Adipose tissue (tissue), 3 donors: Measurements from ENCODE around the gene SLC2A9. TPM values are rescaled to one million over a fixed set of nuclear protein-coding genes. Genes with fewer than 3 reads are reported as not detected.
"Not testable (repeated sequence)": the region's sequence is repeated elsewhere in the genome, so short reads cannot be mapped to it uniquely, and the experiment has no call there.

Source experiments
- H3K27ac ChIP-seq: one replicate; pipeline ENCODE4 v1.5.1; 2013; ENCODE audit warnings: low read depth, low read length
- WGBS, 3 donors: extraction: QIAGEN DNeasy Blood & Tissue Kit; methylation state at CpG; one replicate each; pipeline ENCODE4 v1.1.7; 2013; 5-methylcytosine and 5-hydroxymethylcytosine counted together
- polyA plus RNA-seq, 3 donors: library from polyadenylated mRNA; stranded (reverse); fragments of 200-250 nt; gene quantifications; one replicate each; pipeline ENCODE4 v1.2.3, GENCODE V29; 2013
- donor health status: healthy with polysubstance abuse.
- donor health status: Bipolar disorder and iron deficiency.
- donor health status: healthy.

SLC2A9 gene
- polyA plus RNA-seq, 3 donors, result 2.0 to 6.5 (median 2.5) TPM

GRCh38 chr4:9983211-9983610 is 38.1 kb downstream of the SLC2A9 start:
- no peak overlapping the region for H3K27ac ChIP-seq
- 77 to 90% (median 90%) methylated on average over 6 of the region's 6 CpGs for WGBS, 3 donors

DNA sequence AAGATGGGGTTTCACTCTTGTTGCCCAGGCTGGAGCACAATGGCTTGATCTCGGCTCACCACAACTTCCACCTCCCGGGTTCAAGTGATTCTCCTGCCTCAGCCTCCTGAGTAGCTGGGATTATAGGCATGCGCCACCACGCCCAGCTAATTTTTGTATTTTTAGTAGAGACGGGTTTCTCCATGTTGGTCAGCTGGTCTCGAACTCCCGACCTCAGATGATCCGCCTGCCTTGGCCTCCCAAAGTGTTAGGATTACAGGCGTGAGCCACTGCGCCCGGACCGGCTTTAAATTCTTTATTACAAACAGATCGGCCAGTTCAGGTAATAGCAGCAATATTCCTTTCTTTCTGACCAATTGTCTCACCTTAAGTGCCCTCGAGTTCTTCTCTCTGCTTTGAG is 39.4 kb downstream of the SLC2A9 start:
- not testable (repeated sequence) for H3K27ac ChIP-seq
- 92 to 96% (median 95%) methylated on average over 14 of the region's 14 CpGs for WGBS, 3 donors

DNA sequence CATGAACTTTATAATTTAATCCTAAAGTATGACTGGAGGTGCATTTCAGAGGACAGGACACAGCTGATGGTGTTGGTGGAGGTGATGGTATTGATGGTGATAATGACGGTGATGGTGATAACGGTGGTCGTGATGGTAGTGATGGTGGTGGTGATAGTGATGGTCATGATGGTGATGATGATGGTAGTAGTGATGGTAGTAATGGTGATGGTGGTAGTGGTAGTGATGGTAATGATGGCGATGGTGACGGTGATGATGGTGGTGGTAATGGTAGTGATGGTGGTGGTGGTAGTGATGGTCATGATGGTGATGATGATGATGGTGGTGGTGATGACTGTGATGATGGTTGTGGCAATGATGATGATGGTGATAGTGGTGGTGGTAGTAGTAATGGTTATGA is 40.4 kb downstream of the SLC2A9 start:
- WGBS, 3 donors, result 91 to 99% (median 96%) methylated on average over 5 of the region's 5 CpGs
- H3K27ac ChIP-seq, result no peak overlapping the region

DNA sequence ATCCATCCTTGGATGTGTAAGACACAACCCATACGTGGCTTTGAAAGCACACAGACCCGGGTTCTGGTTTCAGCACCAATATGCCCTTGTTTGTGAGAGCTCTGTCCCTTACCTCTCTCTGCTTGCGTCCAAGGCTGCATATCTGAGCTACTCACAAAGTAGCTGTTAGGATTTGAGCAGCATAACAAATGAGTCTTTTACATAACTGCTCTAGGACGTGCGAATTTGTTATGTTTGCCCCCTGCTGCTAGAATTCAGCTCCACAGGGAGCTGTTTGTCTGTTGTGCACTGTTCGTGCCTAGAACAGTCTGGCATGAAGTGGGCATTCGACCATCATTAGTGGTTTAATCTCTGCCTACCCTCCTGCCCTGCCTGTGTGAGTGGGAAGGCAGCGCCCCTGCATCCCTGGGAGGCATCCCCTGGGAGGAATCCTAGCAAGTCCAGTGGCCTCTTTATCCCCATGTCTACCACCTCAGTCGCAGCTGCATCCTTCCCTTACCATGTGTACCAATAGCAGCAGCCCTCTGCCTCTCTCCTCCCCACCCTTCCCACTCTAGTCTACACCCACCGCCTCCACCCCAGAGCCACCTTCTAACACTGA is 42.1 kb downstream of the SLC2A9 start:
- WGBS, 3 donors, result 42 to 69% (median 69%) methylated on average over 9 to 10 of the region's 10 CpGs
- H3K27ac ChIP-seq, result no peak overlapping the region

DNA sequence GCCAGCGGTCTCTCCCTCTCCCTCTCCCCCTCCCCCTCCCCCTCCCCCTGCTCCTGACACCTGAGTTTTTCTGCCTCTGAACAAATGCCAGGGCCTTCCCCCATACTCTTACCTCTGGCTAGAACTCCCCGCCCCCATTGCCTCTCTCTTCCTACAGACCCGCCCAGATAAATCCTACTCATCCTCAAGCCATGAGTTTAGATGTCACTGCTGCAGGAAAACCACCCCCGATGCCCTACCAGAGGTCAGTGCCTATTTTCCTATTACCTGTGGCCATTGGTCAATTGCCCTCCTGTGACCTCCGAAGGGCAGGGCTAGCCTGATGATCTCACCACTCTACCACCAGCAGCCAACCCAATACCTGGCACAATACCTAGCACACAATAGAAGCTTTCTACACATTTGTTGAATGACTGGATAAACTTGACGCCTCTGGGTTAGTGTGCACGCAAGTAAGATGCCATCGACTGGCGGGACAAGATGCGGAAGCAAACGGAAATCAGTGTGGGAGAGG is 43.7 kb downstream of the SLC2A9 start:
- WGBS, 3 donors, result 58 to 94% (median 77%) methylated on average over 11 of the region's 11 CpGs
- H3K27ac ChIP-seq, result no peak overlapping the region

- 84 to 92% (median 86%) methylated on average over 2 of the region's 2 CpGs for WGBS, 3 donors
- no peak overlapping the region for H3K27ac ChIP-seq
Observed at GRCh38 chr4:9976781-9977180, 44.5 kb downstream of the SLC2A9 start.

GRCh38 chr4:9976293-9976692 is 45.0 kb downstream of the SLC2A9 start:
- H3K27ac ChIP-seq, result no peak overlapping the region
- WGBS, 3 donors, result 74 to 87% (median 80%) methylated on average over 1 of the region's 1 CpG

DNA sequence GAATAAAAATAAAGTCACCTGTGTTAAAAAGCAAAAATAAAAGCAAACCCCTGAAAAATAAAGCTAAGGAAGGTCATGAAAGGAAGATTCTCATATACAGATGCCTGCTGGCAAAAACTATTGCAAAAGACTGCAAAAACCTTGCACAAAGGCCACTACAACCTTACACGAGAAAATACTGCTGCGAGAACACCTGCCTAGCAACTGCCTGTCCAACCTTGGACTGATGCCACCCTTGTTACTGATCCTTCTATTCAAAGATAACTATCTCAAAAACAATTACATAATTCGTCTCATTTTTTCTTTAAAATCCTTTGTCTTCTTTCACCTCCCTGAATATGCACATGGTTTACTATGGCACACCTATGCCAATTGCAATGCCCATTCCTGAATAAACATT is 49.6 kb downstream of the SLC2A9 start:
- WGBS, 3 donors, result 56 to 87% (median 74%) methylated on average over 3 of the region's 3 CpGs
- no peak overlapping the region for H3K27ac ChIP-seq

- WGBS, 3 donors, result 80 to 95% (median 91%) methylated on average over 6 of the region's 6 CpGs
- no peak overlapping the region for H3K27ac ChIP-seq
Observed at GRCh38 chr4:9970399-9971011, 50.8 kb downstream of the SLC2A9 start.

DNA sequence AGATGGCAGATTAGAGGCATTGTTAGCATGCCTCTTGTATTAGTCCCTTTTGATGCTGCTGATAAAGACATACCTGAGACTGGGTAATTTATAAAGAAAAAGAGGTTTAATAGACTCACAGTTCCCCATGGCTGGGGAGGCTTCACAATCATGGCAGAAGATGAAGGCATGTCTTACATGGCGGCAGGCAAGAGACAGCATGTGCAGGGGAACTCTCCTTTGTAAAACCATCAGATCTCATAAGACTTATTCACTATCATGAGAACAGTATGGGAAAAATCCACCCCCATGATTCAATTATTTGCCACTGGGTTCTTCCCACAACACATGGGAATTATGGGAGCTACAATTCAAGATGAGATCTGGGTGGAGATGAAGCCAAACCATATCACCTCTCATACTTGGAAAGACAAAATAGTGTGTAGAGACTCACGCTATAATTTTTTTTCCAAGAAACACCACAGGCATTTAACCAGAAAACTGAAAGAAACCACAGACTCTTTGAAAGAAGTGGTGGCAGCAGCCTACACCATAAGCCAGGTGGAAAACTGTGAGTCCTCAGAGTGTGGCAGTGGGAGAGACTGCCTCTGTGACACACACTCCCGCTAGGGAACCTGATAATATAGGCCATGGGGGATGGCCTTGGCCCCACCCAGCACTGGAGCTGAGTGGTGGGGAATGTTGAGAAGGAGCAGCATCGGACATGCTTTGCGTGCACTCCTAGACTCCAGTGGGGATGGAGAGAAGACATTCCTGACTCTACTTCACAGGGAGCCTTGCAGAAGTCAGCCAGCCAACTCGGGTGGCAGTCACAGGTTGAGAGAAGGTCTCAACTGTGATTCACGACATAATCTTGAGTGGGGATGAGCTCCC is 51.5 kb downstream of the SLC2A9 start:
- WGBS, 3 donors, result 86 to 95% (median 90%) methylated on average over 7 of the region's 7 CpGs
- H3K27ac ChIP-seq, result no peak overlapping the region

GRCh38 chr4:9968472-9968871 is 52.8 kb downstream of the SLC2A9 start:
- H3K27ac ChIP-seq, result no peak overlapping the region

DNA sequence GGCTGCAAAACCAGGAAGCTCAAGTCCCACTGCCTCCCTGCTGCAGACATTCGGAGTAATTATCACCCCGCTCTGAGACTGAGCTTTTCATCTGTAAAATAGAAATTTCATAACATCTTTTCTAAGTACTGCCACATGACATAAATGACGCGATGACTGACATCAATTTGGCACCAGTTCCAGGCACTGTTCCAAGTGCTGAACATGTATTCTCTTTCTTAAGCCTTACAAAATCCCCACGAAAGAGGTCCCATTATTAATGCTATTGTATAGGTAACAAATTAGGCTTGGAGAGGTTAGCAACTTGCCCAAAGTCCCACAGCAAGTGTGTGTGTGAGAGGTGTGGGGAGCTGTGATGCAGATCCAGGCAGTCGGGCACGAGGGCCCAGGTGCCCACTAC is 56.4 kb downstream of the SLC2A9 start:
- no peak overlapping the region for H3K27ac ChIP-seq
- 75 to 76% (median 75%) methylated on average over 7 of the region's 7 CpGs for WGBS, 3 donors

DNA sequence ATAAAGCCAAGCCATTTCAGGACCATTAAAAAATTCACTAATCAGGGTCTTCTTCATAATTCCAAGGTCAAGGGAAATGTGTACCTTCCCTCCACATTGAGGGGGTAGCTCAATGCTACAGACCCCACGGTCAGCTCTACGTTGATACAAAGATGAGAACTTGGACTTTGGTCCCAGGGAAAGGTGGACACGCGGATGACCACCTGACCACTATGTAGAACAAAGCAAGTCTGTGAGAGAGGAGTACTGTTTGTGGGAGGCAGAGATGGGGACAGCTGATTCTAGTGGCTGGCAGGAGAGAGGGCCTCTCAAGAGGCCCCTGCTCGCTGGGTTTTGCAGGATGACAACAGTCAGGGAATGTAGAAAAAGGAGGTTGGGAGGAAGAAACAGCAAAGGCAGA is 58.0 kb downstream of the SLC2A9 start:
- WGBS, 3 donors, result 71 to 97% (median 95%) methylated on average over 5 of the region's 5 CpGs
- H3K27ac ChIP-seq, result no peak overlapping the region

DNA sequence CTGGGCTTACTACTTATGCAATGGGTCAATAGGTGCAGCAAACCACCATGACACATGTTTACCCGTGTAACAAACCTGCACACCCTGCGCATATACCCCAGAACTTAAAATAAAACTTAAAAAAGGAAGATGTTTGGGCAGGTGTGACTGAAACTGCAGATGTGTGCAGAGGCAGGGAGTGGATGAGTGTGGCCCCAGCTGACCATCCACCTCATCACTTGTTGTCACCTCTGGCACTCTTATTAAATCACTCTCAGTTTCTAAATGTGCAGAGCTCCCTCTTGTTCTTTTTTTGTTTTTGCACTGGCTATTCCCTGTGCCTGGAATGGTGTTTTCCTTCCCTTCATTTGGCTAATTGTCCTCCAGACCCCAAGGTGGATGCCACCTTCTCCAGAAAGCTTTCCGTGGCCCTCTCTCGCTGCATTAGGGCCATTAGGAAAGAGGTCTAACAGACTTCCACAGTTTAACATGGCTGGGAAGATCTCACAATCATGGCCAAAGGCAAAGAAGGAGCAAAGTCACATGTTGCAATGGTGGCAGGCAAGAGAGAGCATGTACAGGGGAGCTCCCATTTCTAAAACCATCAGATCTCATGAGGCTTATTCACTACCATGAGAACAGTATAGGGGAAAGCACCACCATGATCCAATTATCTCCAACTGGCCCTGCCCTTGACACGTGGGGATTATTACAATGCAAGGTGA is 58.5 kb downstream of the SLC2A9 start:
- WGBS, 3 donors, result 82 to 96% (median 85%) methylated on average over 5 of the region's 5 CpGs
- no peak overlapping the region for H3K27ac ChIP-seq

DNA sequence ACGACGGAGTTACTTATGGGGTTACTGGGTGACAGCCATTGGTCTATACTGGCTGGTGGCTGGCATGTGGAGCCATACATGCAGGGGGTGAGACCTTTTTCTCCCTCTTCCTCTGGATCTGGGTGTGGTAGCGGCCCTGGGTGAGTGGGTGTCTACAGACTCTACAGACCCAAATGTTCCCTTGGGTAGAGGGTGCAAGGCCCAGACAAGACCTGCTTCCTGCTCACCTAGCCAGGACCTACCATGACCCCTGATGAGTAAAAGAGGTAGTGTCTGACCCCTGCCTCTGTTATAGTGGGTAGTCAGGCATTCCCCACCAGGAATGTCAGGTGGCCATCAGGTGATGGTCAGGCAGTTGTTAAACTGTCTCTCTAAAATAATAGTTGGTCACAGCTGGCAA is 66.8 kb downstream of the SLC2A9 start:
- H3K27ac ChIP-seq, result no peak overlapping the region
- WGBS, 3 donors, result 77 to 93% (median 86%) methylated on average over 3 of the region's 3 CpGs

GRCh38 chr4:9953089-9953488 is 68.2 kb downstream of the SLC2A9 start:
- no peak overlapping the region for H3K27ac ChIP-seq
- WGBS, 3 donors, result 88 to 97% (median 95%) methylated on average over 4 of the region's 4 CpGs

DNA sequence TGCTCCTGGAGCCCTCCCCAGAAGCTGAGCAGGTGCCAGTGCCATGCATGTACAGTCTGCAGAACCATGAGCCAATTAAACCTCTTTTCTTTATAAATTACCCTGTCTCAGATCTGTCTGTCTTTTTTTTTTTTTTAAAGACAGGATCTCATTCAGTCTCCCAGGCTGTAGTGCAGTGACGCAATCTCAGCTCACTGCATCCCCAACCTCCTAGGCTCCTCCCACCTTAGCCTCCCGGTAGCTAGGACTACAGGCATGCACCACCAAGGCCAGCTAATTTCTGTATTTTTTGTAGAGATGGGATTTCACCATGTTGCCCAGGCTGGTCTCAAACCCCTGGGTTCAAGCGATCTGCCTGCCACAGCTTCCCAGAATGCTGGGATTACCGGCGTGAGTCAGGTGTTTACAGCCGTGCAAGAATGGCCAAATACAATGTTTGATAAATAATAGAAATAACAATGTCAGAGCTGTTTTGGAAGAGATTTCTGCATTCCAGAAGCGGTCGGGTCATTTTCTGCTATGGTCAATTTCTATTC is 68.8 kb downstream of the SLC2A9 start:
- WGBS, 3 donors, result 57 to 78% (median 68%) methylated on average over 8 of the region's 8 CpGs

DNA sequence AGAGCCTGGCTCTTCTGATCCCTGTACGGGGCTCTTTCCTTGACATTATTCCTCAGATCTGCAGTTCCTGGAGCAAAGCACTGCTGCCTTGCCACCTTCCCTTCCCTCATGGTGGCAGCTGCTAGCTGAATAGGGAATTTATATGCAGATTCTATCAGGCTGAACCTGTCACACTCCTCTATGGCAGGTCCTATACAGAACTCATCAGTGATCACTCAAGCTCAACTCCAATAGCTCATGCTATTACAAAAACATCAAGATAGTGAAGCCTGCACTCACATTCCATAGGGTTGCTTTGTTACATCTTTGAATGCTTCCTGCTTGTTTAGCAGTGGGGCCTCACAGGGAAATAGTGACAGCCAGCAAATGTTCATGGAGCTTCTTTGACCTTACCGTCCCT is 71.7 kb downstream of the SLC2A9 start:
- 55 to 83% (median 79%) methylated on average over 2 of the region's 2 CpGs for WGBS, 3 donors

More for the DNA sequence above, 68.8 kb downstream of the SLC2A9 start:
- no peak overlapping the region for H3K27ac ChIP-seq

More for the DNA sequence above, 71.7 kb downstream of the SLC2A9 start:
- H3K27ac ChIP-seq, result no peak overlapping the region
